Lung (tissue), 12 donors: ENCODE results near the gene MFN1. TPM values are rescaled to one million over a fixed set of nuclear protein-coding genes. Genes with fewer than 3 reads are reported as not detected.

Experiments
- ATAC-seq: fragments of 200-7000 bp; cut with Tn5 transposase; one replicate; pipeline ENCODE4 v1.9.1; 2020; ENCODE audit warnings: moderate number of reproducible peaks; ENCODE audit not compliant: insufficient read depth, low FRiP score
- DNase-seq, 3 donors: peaks; one replicate each; pipeline ENCODE4 v3.0.0-alpha.2; 2013 to 2017
- H3K27ac ChIP-seq, 2 donors: one replicate each; pipeline ENCODE4 v1.5.1; 2013; ENCODE audit warnings: mild to moderate bottlenecking in 2 of 2, moderate library complexity in 2 of 2, control low read depth in 1 of 2, inconsistent platforms in 1 of 2, low read depth in 1 of 2, low read length in 1 of 2
- H3K27me3 ChIP-seq, 3 donors: one replicate each; pipeline ENCODE4 v1.5.1; 2013; ENCODE audit warnings: low read length in 2 of 3; ENCODE audit not compliant: control insufficient read depth in 3 of 3, insufficient read depth in 3 of 3
- H3K36me3 ChIP-seq, 4 donors: one replicate each; pipeline ENCODE4 v1.5.1; 2013; ENCODE audit warnings: low read length in 4 of 4, mild to moderate bottlenecking in 1 of 4, moderate library complexity in 1 of 4; ENCODE audit not compliant: control insufficient read depth in 4 of 4, insufficient read depth in 4 of 4
- H3K4me1 ChIP-seq, 5 donors: one replicate each; pipeline ENCODE4 v1.5.1; 2013; ENCODE audit warnings: low read length in 5 of 5, mild to moderate bottlenecking in 2 of 5, moderate library complexity in 1 of 5; ENCODE audit not compliant: control insufficient read depth in 5 of 5, insufficient read depth in 5 of 5
- H3K4me3 ChIP-seq: one replicate; pipeline ENCODE4 v1.5.1; 2013; ENCODE audit warnings: mild to moderate bottlenecking, control low read depth, moderate library complexity
- H3K9ac ChIP-seq, 2 donors: one replicate each; pipeline ENCODE4 v1.5.1; 2013; ENCODE audit warnings: low read length in 2 of 2, control low read depth in 1 of 2; ENCODE audit not compliant: insufficient read depth in 1 of 2
- H3K9me3 ChIP-seq, 4 donors: one replicate each; pipeline ENCODE4 v1.5.1; 2013; ENCODE audit warnings: low read length in 3 of 4, mild to moderate bottlenecking in 1 of 4, moderate library complexity in 1 of 4; ENCODE audit not compliant: control insufficient read depth in 4 of 4, insufficient read depth in 3 of 4
- CTCF ChIP-seq: IDR thresholded peaks from 2 replicates; pipeline ENCODE4 v1.5.1; 2012; ENCODE audit warnings: mild to moderate bottlenecking; ENCODE audit errors: control extremely low read depth, extremely low read depth
- WGBS, 2 donors: extraction: QIAGEN DNeasy Blood & Tissue Kit; methylation state at CpG; one replicate each; pipeline ENCODE4 v1.1.7; 2013; 5-methylcytosine and 5-hydroxymethylcytosine counted together
- polyA plus RNA-seq, 2 donors: library from polyadenylated mRNA; stranded (reverse); fragments of 200-250 nt; gene quantifications; one replicate each; pipeline ENCODE4 v1.2.1, GENCODE V29; 2013
- total RNA-seq, 2 donors: library from RNA; depleted of rRNA in 1 of 2; stranded (reverse); fragments of >200 nt in 1 of 2; gene quantifications; one replicate each; pipeline ENCODE4 v1.2.1, GENCODE V29; 2014 to 2021
- donor health status: control.
- donor health status: control.
- donor health status: Bipolar disorder and iron deficiency.
- donor health status: healthy.
- donor health status: DM: yes; HTN: yes; CAD: no.

Gene MFN1
- total and polyA plus RNA-seq, 4 donors: 13.2 to 108 (median 27.1) TPM

GRCh38 chr3:179363332-179363731 lies 15.8 kb downstream of the MFN1 start:
- Histone ChIP-seq H3K4me3 (no peak overlapping the region), H3K9me3 (no peaks in the 10 kb centered on the region), H3K27me3 (no peaks in the 10 kb centered on the region), H3K9ac (no peak overlapping the region), H3K4me1 (no peaks in the 10 kb centered on the region), H3K36me3 (peaks cover 12 to 40% (median 16%) of the 10 kb centered on the region in 4 donors), H3K27ac (no peak overlapping the region)
- WGBS, 2 donors: 93 to 96% methylated on average over 5 of the region's 5 CpGs
- TF ChIP-seq CTCF: no peak
- DNase-seq (no peak), ATAC-seq (no peak)

GRCh38 chr3:179369621-179370020 lies 22.1 kb downstream of the MFN1 start:
- no peak for TF ChIP-seq CTCF
- no peaks in the 10 kb centered on the region for H3K9me3 ChIP-seq
- ATAC-seq (no peak), DNase-seq (no peak)
- 86 to 98% methylated on average over 1 of the region's 1 CpG for WGBS, 2 donors
- no peak overlapping the region for H3K27ac ChIP-seq
- peaks cover 9 to 27% (median 15%) of the 10 kb centered on the region in 4 donors for H3K36me3 ChIP-seq
- no peak overlapping the region for H3K9ac ChIP-seq
- no peaks in the 10 kb centered on the region for H3K4me1 ChIP-seq
- no peaks in the 10 kb centered on the region for H3K27me3 ChIP-seq
- no peak overlapping the region for H3K4me3 ChIP-seq

- DNase-seq (no peak), ATAC-seq (no peak)
- TF ChIP-seq CTCF: no peak
- Histone ChIP-seq H3K4me3 (no peak overlapping the region), H3K9ac (no peak overlapping the region), H3K27ac (no peak overlapping the region), H3K9me3 (no peaks in the 10 kb centered on the region), H3K27me3 (no peaks in the 10 kb centered on the region), H3K4me1 (no peaks in the 10 kb centered on the region), H3K36me3 (peaks cover under 1 to 27% (median 14%) of the 10 kb centered on the region in 4 donors)
- 97 to 98% methylated on average over 6 of the region's 6 CpGs for WGBS, 2 donors
These were observed 26.4 kb downstream of the MFN1 start for GRCh38 chr3:179373938-179374337.
